MCF 10A (cell line): Measurements from ENCODE around the gene TRIM8. TPM values are rescaled to one million over a fixed set of nuclear protein-coding genes. Genes with fewer than 3 reads are reported as not detected.

Source experiments
- BruUV-seq: library from RNA; stranded (reverse); fragments of 400-500 nt; replicated peaks from 2 replicates; lab custom pipeline; 2021; lab: Mats Ljungman, UMichigan
- CTCF ChIA-PET: fragments of 300-600 bp; sonication (Branson Sonifier 250); formaldehyde crosslinking; extraction: SDS; loops from one replicate; lab custom pipeline; 2021; ENCODE audit warnings: antibody characterized with exemption, inconsistent platforms; lab: Yijun Ruan, JAX
- POLR2A ChIA-PET: fragments of 300-600, 350-650 bp; sonication (Branson Sonifier 250); formaldehyde crosslinking; extraction: SDS; loops from one replicate; lab custom pipeline; 2020; ENCODE audit warnings: antibody characterized with exemption, inconsistent platforms; lab: Yijun Ruan, JAX
- DNase-seq: peaks from one replicate; pipeline ENCODE4 v3.0.0-alpha.2; 2018; ENCODE audit not compliant: unreplicated experiment
- H3K27ac Mint-ChIP-seq: one replicate; pipeline ENCODE4 v1.8.0; 2022; ENCODE audit warnings: mild to moderate bottlenecking, low read depth, mixed read lengths; ENCODE audit not compliant: unreplicated experiment
- H3K27me3 Mint-ChIP-seq: one replicate; pipeline ENCODE4 v1.8.0; 2022; ENCODE audit warnings: mixed read lengths; ENCODE audit not compliant: insufficient read depth, unreplicated experiment
- H3K36me3 Mint-ChIP-seq: one replicate; pipeline ENCODE4 v1.8.0; 2022; ENCODE audit warnings: mild to moderate bottlenecking, moderate library complexity, mixed read lengths; ENCODE audit not compliant: insufficient read depth, unreplicated experiment
- H3K4me1 Mint-ChIP-seq: one replicate; pipeline ENCODE4 v1.8.0; 2022; ENCODE audit warnings: mixed read lengths; ENCODE audit not compliant: insufficient read depth, unreplicated experiment
- H3K4me3 Mint-ChIP-seq: one replicate; pipeline ENCODE4 v1.8.0; 2022; ENCODE audit warnings: mild to moderate bottlenecking, moderate library complexity, mixed read lengths; ENCODE audit not compliant: unreplicated experiment
- H3K9me3 Mint-ChIP-seq: one replicate; pipeline ENCODE4 v1.8.0; 2022; ENCODE audit warnings: mixed read lengths; ENCODE audit not compliant: unreplicated experiment
- CTCF ChIP-seq: fragments of 200-600 bp; IDR thresholded peaks from one replicate; pipeline ENCODE4 v1.8.0; 2022; ENCODE audit warnings: antibody characterized with exemption, mild to moderate bottlenecking; ENCODE audit not compliant: unreplicated experiment
- intact Hi-C: fragments of 100-400 bp; cut with micrococcal nuclease; formaldehyde crosslinking; loops from 2 replicates; pipeline ENCODE4 v1.14.1; 2022
- total RNA-seq: library from RNA; stranded (reverse); gene quantifications from 2 replicates; pipeline ENCODE4 v1.2.3, GENCODE V29; 2022

The TRIM8 gene
- total RNA-seq, 1 experiment from 2014 or later: 78.1 TPM

GRCh38 chr10:102620591-102621442, 23.5 kb upstream of the TRIM8 start:
- Mint-ChIP-seq H3K4me3 (no peak overlapping the region), H3K36me3 (peaks cover 20% of the 10 kb centered on the region), H3K27me3 (no peaks in the 10 kb centered on the region), H3K27ac (no peak overlapping the region), H3K4me1 (no peaks in the 10 kb centered on the region), H3K9me3 (no peaks in the 10 kb centered on the region)
- intact Hi-C loops: no loop called here
- no TSS peak for BruUV-seq
- DNase-seq: no peak
- no peak for TF ChIP-seq CTCF
- ChIA-PET POLR2A (no interaction called here), CTCF (no interaction called here)

- no TSS peak for BruUV-seq
- ChIA-PET CTCF (interaction anchor here (0.6 to 0.7 kb wide), 2 partner anchors 23 to 101 kb away, joined by 3 read pairs; partner anchors contain the start of gene TRIM8), POLR2A (no interaction called here)
- Mint-ChIP-seq H3K4me1 (peaks cover 2% of the 10 kb centered on the region), H3K36me3 (peaks cover 13% of the 10 kb centered on the region), H3K9me3 (no peaks in the 10 kb centered on the region), H3K4me3 (no peak overlapping the region), H3K27me3 (no peaks in the 10 kb centered on the region), H3K27ac (no peak overlapping the region)
- intact Hi-C loops: no loop called here
- TF ChIP-seq CTCF: no peak
- DNase-seq: no peak
Observed at GRCh38 chr10:102621443-102622325, 22.6 kb upstream of the TRIM8 start.

GRCh38 chr10:102624094-102624493, 20.2 kb upstream of the TRIM8 start:
- Mint-ChIP-seq H3K27ac (no peak overlapping the region), H3K4me1 (peaks cover 19% of the 10 kb centered on the region), H3K36me3 (no peaks in the 10 kb centered on the region), H3K9me3 (no peaks in the 10 kb centered on the region), H3K4me3 (no peak overlapping the region), H3K27me3 (no peaks in the 10 kb centered on the region)
- intact Hi-C loops: no loop called here
- POLR2A ChIA-PET: no interaction called here
- CTCF ChIA-PET: interaction anchor here (0.6 to 1.3 kb wide), 4 partner anchors 9 to 393 kb away, joined by 3 to 4 read pairs (median 4); partner anchors contain the start of gene TRIM8
- no peak for TF ChIP-seq CTCF
- BruUV-seq: no TSS peak
- DNase-seq: no peak
